Stomach smooth muscle (tissue), 2 donors: Measurements from ENCODE around the gene CTAG1A.
"Not testable (repeated sequence)": the region's sequence is repeated elsewhere in the genome, so short reads cannot be mapped to it uniquely, and the experiment has no call there.

Experiments
- H3K27ac ChIP-seq: one replicate; pipeline ENCODE4 v1.7.0; 2013; ENCODE audit warnings: mild to moderate bottlenecking, low read length, inconsistent platforms
- H3K27me3 ChIP-seq, 2 donors: one replicate each; pipeline ENCODE4 v1.7.0; 2013; ENCODE audit warnings: low read length in 2 of 2; ENCODE audit not compliant: insufficient read depth in 2 of 2, control insufficient read depth in 1 of 2
- H3K36me3 ChIP-seq, 2 donors: one replicate each; pipeline ENCODE4 v1.7.0; 2013; ENCODE audit warnings: low read length in 2 of 2; ENCODE audit not compliant: control insufficient read depth in 2 of 2, insufficient read depth in 2 of 2
- H3K4me1 ChIP-seq: one replicate; pipeline ENCODE4 v1.7.0; 2013; ENCODE audit warnings: low read length; ENCODE audit not compliant: control insufficient read depth, insufficient read depth
- H3K4me3 ChIP-seq, 2 donors: one replicate each; pipeline ENCODE4 v1.7.0; 2013; ENCODE audit warnings: low read length in 2 of 2
- H3K9ac ChIP-seq, 2 donors: one replicate each; pipeline ENCODE4 v1.7.0; 2013; ENCODE audit warnings: low read length in 2 of 2, mild to moderate bottlenecking in 1 of 2
- H3K9me3 ChIP-seq, 2 donors: one replicate each; pipeline ENCODE4 v1.7.0; 2013; ENCODE audit warnings: low read length in 2 of 2; ENCODE audit not compliant: control insufficient read depth in 2 of 2
- donor health status: healthy.
- donor health status: Pancreatic carcinoma.

The CTAG1A gene

DNA sequence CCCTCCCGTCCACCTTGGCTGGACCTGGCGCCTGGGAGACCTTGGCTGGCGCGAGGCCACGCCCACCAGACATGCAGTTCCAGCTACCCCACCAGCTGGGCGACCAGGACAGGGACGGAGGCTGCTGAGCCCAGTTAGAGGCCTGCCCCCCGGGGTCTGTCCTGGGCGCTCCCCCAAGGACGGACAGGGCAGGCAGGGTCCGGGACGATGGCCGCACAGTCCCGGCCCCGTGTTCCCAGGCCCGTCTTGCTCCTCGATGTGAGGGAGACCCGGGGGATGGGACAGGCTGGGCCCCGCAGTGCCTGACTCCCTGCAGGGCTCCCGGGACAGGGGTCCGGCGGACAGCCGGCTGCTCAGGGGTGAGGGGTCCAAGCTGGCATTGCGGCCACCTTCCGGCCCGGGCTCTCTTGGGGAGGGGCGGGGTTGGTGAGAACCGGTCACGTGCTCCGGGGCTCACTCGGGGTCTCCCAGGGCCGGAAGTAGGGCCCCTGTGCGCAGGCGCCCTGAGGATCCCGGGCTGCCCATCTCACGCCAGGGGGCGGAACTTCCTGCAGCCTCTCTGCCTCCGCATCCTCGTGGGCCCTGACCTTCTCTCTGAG lies at the start of gene CTAG1A:
Gene CTAG1A (plus strand): TSS at position 549 of the 599 bp plus-strand sequence. CDS start 74 bp downstream, outside the sequence.
- H3K27me3 ChIP-seq, H3K4me3 ChIP-seq, H3K36me3 ChIP-seq, H3K9me3 ChIP-seq, H3K4me1 ChIP-seq, H3K9ac ChIP-seq, H3K27ac ChIP-seq: not testable (repeated sequence)

DNA sequence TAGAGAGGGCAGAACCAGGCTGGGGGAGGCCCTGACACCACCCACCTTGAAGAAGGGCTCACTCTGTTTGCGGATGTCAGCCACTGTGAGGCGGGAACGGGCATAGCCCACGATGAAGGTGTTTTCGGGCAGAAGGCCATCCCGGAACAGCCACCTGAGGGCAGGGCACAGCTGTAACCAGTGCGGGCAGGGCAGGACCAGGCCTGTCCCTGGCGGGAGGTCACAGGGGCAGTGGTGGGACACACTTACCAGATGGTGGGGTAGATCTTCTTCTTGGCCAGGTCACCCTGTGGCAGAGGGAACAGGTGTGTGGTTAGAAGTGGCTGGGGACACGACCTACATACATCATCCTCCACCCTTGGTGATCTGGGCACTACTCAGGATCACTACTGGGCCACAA lies 49.0 kb upstream of the CTAG1A start:
- H3K27me3 ChIP-seq: peaks cover 0 to 3% of the 10 kb centered on the region in 2 donors
- peaks cover 0 to 4% of the 10 kb centered on the region in 2 donors for H3K36me3 ChIP-seq
- H3K27ac ChIP-seq: no peak overlapping the region

GRCh38 chrX:154539077-154539476 lies 45.9 kb upstream of the CTAG1A start:
- Histone ChIP-seq H3K36me3 (peaks cover 0 to 1% of the 10 kb centered on the region in 2 donors), H3K4me3 (no peak overlapping the region), H3K9me3 (no peaks in the 10 kb centered on the region), H3K27me3 (peaks cover 0 to 7% of the 10 kb centered on the region in 2 donors), H3K4me1 (peaks cover 16% of the 10 kb centered on the region), H3K27ac (no peak overlapping the region), H3K9ac (no peak overlapping the region)

More for the DNA sequence above, 49.0 kb upstream of the CTAG1A start:
- H3K4me3 ChIP-seq: no peak overlapping the region
- H3K4me1 ChIP-seq: peaks cover 8% of the 10 kb centered on the region
- no peaks in the 10 kb centered on the region for H3K9me3 ChIP-seq
- no peak overlapping the region for H3K9ac ChIP-seq

GRCh38 chrX:154540365-154540764 lies 44.6 kb upstream of the CTAG1A start:
- not testable (repeated sequence) for H3K27me3 ChIP-seq, H3K9ac ChIP-seq, H3K4me1 ChIP-seq, H3K27ac ChIP-seq, H3K9me3 ChIP-seq, H3K36me3 ChIP-seq, H3K4me3 ChIP-seq

DNA sequence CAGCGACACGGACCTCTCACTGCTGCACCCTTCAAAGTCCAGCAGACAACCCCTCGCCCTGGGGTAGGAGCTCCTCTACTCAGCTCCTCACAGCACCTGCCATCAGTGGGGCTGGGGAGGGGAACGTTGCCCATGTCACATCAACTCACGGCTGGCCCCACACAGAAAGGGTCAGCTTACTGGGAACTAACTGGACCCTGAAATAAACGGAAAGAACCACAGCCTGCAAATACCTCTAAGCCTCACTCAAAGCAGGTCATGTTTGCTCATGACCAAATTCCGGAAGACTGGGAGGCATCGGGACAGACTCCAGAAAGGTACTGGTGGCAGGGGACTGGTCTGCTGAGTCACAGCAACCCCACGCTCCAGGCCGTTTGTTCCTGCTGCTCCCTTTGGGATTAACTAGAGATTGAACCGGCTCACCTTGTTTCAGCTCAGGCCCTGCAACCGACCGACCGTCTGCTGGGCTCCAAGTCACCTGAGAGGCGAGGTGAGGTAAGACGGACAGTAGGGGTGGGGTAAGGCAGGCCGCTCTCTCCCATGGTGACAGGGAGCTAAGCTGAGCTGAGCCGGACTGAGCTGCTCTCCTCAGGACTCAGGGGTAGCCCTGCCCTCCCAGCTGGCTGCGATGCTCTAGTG lies 43.9 kb upstream of the CTAG1A start:
- H3K4me1 ChIP-seq: peaks cover 10% of the 10 kb centered on the region
- H3K36me3 ChIP-seq: no peaks in the 10 kb centered on the region
- no peak overlapping the region for H3K9ac ChIP-seq
- no peak overlapping the region for H3K27ac ChIP-seq
- H3K9me3 ChIP-seq: no peaks in the 10 kb centered on the region
- H3K27me3 ChIP-seq: peaks cover 0 to 3% of the 10 kb centered on the region in 2 donors
- no peak overlapping the region for H3K4me3 ChIP-seq

DNA sequence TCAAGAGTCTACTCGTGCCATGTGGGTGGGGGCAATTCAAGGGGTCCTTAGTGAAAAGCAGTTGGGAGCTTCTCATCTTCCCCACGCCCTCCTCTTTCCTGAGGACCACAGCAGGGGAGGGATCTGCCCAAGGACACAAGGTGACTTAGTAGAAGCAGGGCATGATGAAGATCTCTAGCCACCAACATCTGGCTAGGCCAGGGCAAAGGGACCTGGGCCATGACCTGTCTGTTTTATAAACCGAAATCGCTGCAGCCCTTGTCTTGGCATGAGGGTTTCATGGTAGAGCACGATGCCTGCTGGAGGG lies 43.4 kb upstream of the CTAG1A start:
- Histone ChIP-seq H3K9me3 (no peaks in the 10 kb centered on the region), H3K4me1 (peaks cover 15% of the 10 kb centered on the region), H3K4me3 (no peak overlapping the region), H3K36me3 (no peaks in the 10 kb centered on the region), H3K27me3 (peaks cover 0 to 5% of the 10 kb centered on the region in 2 donors), H3K27ac (no peak overlapping the region), H3K9ac (no peak overlapping the region)

GRCh38 chrX:154541896-154542722 lies 42.8 kb upstream of the CTAG1A start:
- Histone ChIP-seq H3K4me3 (no peak overlapping the region), H3K36me3 (no peaks in the 10 kb centered on the region), H3K9me3 (no peaks in the 10 kb centered on the region), H3K27ac (no peak overlapping the region), H3K9ac (no peak overlapping the region), H3K4me1 (peaks cover 15% of the 10 kb centered on the region), H3K27me3 (peaks cover 0 to 5% of the 10 kb centered on the region in 2 donors)

DNA sequence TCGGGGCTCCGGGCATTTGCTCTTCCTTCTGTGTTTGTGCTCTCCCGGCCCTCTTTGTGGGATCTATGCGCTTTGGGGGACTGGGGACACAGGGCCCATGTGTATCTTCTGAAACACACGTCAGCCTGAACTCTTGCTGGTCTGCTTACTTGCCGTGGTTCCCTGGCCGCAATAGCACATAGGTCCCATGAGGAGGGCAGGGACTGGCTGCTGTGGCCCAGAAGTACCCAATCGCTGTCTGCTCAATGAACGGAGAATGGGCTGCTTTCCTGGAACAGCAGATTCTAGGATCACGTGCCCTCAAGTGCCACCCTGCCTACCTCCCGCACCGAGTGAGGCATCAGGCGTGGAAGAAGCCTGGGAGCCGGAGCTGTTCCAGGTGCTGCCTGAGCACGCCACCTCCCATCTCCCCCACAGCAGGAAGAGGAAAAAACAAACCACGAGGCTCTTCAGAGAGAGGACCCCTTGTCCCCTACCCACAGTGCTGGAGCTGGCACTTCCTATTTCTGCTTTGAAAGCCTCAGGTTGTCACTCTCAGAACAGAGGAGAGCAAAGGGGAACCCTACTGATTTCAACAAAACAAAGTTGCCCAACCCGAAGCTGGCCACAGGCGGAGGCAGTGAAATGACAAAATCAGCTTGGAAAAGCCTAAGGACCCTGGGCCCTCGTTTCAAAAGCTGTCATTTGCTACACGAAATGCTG lies 42.1 kb upstream of the CTAG1A start:
- H3K4me1 ChIP-seq: peaks cover 17% of the 10 kb centered on the region
- H3K36me3 ChIP-seq: no peaks in the 10 kb centered on the region
- no peak overlapping the region for H3K27ac ChIP-seq
- no peak overlapping the region for H3K4me3 ChIP-seq
- no peak overlapping the region for H3K9ac ChIP-seq
- peaks cover 0 to 5% of the 10 kb centered on the region in 2 donors for H3K27me3 ChIP-seq
- H3K9me3 ChIP-seq: no peaks in the 10 kb centered on the region

GRCh38 chrX:154545673-154546274 lies 39.2 kb upstream of the CTAG1A start:
- H3K9ac ChIP-seq: no peak overlapping the region
- peak overlapping the region; percentile 65 to 81 for H3K4me3 ChIP-seq
- no peak overlapping the region for H3K27ac ChIP-seq
- H3K9me3 ChIP-seq: no peaks in the 10 kb centered on the region
- peaks cover 0 to 5% of the 10 kb centered on the region in 2 donors for H3K27me3 ChIP-seq
- no peaks in the 10 kb centered on the region for H3K36me3 ChIP-seq
- peaks cover 31% of the 10 kb centered on the region for H3K4me1 ChIP-seq
